Smooth muscle cell (in vitro differentiated cells): ENCODE results near the gene PAIP2B. TPM values are rescaled to one million over a fixed set of nuclear protein-coding genes. Genes with fewer than 3 reads are reported as not detected.

Source experiments
- DNase-seq: peaks from one replicate; lab custom pipeline; 2025; ENCODE audit not compliant: unreplicated experiment; lab: John Stamatoyannopoulos, UW
- H2AFZ ChIP-seq: fragments of 200-600 bp; sonication (generic); 2 replicates; pipeline ENCODE4 v1.6.0; 2016; ENCODE audit warnings: antibody characterized with exemption, low read depth, mild to moderate bottlenecking
- H3F3A ChIP-seq: fragments of 200-600 bp; sonication (generic); 2 replicates; pipeline ENCODE4 v1.6.0; 2017; ENCODE audit warnings: antibody characterized with exemption, low read depth
- H3K27ac ChIP-seq: fragments of 200-600 bp; sonication (generic); 2 replicates; pipeline ENCODE4 v1.5.1; 2016; ENCODE audit warnings: low read depth, mild to moderate bottlenecking
- H3K27me3 ChIP-seq: fragments of 200-600 bp; sonication (generic); 2 replicates; pipeline ENCODE4 v1.6.1; 2016; ENCODE audit warnings: low read depth, mild to moderate bottlenecking
- H3K36me3 ChIP-seq: fragments of 200-600 bp; sonication (generic); 2 replicates; pipeline ENCODE4 v1.5.1; 2016; ENCODE audit warnings: low read depth
- H3K4me1 ChIP-seq: fragments of 200-600 bp; sonication (generic); 2 replicates; pipeline ENCODE4 v1.5.1; 2016; ENCODE audit warnings: low read depth
- H3K4me2 ChIP-seq: fragments of 200-600 bp; sonication (generic); 2 replicates; pipeline ENCODE4 v1.6.0; 2016; ENCODE audit warnings: mild to moderate bottlenecking
- H3K4me3 ChIP-seq: fragments of 200-600 bp; sonication (generic); 2 replicates; pipeline ENCODE4 v1.5.1; 2016; ENCODE audit warnings: mild to moderate bottlenecking
- H3K79me2 ChIP-seq: fragments of 200-600 bp; sonication (generic); 2 replicates; pipeline ENCODE4 v1.6.0; 2016; ENCODE audit warnings: low read depth, mild to moderate bottlenecking
- H3K9ac ChIP-seq: fragments of 200-600 bp; sonication (generic); 2 replicates; pipeline ENCODE4 v1.6.0; 2016; ENCODE audit warnings: low read depth
- H3K9me3 ChIP-seq: fragments of 200-600 bp; sonication (generic); replicated peaks from 2 replicates; pipeline ENCODE4 v1.5.1; 2016; ENCODE audit warnings: low read depth
- H4K20me1 ChIP-seq: fragments of 200-600 bp; sonication (generic); 2 replicates; pipeline ENCODE4 v1.6.0; 2016; ENCODE audit warnings: low read depth
- WGBS: methylation state at CpG from one replicate; pipeline ENCODE4 v1.1.7; 2016; ENCODE audit warnings: low lambda C conversion rate; 5-methylcytosine and 5-hydroxymethylcytosine counted together
- polyA plus RNA-seq: library from polyadenylated mRNA; unstranded; fragments of >200 nt; fragmentation: Nextera tagmentation; extraction: Ambion mirVana; gene quantifications from 2 replicates; pipeline ENCODE4 v1.2.1, GENCODE V29; 2016
- total RNA-seq: library from RNA; depleted of rRNA; stranded (reverse); fragments of >200 nt; gene quantifications from 2 replicates; pipeline ENCODE4 v1.2.3, GENCODE V29; 2014
- TF ChIP-seq, protein P1 (sequence below): fragments of 200-600 bp; sonication (generic); IDR thresholded peaks from 2 replicates; pipeline ENCODE4 v1.5.1; 2017; ENCODE audit warnings: borderline replicate concordance, mild to moderate bottlenecking, antibody characterized with exemption; ENCODE audit not compliant: insufficient read depth, poor library complexity, severe bottlenecking

PAIP2B gene
- total and polyA plus RNA-seq, 2 experiments from 2014 or later: 1.2 to 2.4 TPM

DNA sequence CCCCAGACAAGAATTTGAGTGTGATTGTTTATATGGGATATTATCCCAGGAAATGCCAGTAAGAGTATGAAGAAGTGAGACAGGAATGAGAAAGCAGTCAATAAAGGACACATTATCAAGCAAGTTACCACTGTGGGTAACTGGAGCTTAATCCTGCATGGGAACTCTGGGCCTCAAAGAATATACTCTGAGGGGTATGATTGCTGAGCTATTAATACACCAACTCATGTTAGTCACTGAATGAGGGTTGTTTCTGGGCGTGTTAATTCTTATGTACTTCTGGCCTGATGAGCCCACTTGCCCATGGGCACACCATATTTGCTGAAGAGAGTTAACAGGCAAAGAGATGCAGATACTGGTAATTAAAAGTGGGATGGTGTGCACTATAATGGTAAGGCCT, 26.6 kb upstream of the PAIP2B start:
- Histone ChIP-seq H3K4me2 (no peak overlapping the region), H3K9ac (no peak overlapping the region), H3K27me3 (peaks cover 15% of the 10 kb centered on the region), H4K20me1 (no peaks in the 10 kb centered on the region), H2AFZ (no peak overlapping the region), H3K36me3 (no peaks in the 10 kb centered on the region), H3K79me2 (no peaks in the 10 kb centered on the region), H3K4me1 (no peaks in the 10 kb centered on the region), H3K9me3 (no peaks in the 10 kb centered on the region), H3F3A (no peaks in the 10 kb centered on the region), H3K27ac (no peak overlapping the region), H3K4me3 (no peak overlapping the region)
- TF ChIP-seq, protein P1, sequence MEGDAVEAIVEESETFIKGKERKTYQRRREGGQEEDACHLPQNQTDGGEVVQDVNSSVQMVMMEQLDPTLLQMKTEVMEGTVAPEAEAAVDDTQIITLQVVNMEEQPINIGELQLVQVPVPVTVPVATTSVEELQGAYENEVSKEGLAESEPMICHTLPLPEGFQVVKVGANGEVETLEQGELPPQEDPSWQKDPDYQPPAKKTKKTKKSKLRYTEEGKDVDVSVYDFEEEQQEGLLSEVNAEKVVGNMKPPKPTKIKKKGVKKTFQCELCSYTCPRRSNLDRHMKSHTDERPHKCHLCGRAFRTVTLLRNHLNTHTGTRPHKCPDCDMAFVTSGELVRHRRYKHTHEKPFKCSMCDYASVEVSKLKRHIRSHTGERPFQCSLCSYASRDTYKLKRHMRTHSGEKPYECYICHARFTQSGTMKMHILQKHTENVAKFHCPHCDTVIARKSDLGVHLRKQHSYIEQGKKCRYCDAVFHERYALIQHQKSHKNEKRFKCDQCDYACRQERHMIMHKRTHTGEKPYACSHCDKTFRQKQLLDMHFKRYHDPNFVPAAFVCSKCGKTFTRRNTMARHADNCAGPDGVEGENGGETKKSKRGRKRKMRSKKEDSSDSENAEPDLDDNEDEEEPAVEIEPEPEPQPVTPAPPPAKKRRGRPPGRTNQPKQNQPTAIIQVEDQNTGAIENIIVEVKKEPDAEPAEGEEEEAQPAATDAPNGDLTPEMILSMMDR: no peak
- WGBS: 76% methylated on average over 1 of the region's 1 CpG
- no peak for DNase-seq

DNA sequence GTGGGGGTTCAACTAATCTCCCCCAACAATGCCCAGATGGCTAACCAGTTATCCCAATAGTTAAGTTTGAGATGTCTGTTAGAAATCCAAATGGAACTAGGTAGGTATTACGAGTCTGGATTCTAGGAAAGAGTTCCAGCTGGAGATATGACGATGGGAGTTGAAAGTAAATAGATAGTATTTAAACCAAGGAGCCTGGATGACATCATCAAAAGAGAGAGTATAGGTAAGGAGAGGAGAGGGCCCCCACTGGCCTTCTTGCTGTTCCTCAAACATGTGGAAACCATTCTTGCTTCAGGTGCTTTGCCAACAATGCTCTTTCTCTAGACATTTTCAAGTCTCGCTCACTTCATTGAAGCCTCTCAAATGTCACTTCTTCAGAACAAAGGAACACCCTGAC, 26.0 kb upstream of the PAIP2B start:
- no peak overlapping the region for H3K4me3 ChIP-seq
- H4K20me1 ChIP-seq: no peaks in the 10 kb centered on the region
- no peaks in the 10 kb centered on the region for H3K79me2 ChIP-seq
- no peaks in the 10 kb centered on the region for H3F3A ChIP-seq
- TF ChIP-seq, protein P1: no peak
- no peaks in the 10 kb centered on the region for H3K4me1 ChIP-seq
- no peak overlapping the region for H3K27ac ChIP-seq
- H3K36me3 ChIP-seq: no peaks in the 10 kb centered on the region
- no peak overlapping the region for H3K4me2 ChIP-seq
- H3K9ac ChIP-seq: no peak overlapping the region
- WGBS: 85% methylated on average over 3 of the region's 3 CpGs
- no peaks in the 10 kb centered on the region for H3K9me3 ChIP-seq
- H3K27me3 ChIP-seq: peaks cover 8% of the 10 kb centered on the region
- no peak for DNase-seq
- H2AFZ ChIP-seq: no peak overlapping the region

DNA sequence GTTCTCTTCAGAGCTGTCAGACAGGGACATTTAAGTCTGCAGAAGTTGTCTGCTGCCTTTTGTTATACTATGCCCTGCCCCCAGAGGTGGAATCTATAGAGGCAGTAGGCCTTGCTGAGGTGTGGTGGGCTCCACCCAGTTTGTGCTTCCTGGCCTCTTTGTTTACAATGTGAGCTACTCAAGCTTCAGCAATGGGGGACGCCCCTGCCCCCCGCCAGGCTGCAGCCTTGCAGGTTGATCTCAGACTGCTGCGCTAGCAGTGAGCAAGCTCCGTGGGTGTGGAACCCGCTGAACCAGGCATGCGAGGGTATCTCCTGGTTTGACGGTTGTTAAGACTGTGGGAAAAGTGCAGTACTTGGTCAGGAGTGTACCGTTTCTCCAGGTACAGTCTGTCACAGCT, 24.0 kb upstream of the PAIP2B start:
- H3K36me3 ChIP-seq: no peaks in the 10 kb centered on the region
- H3K9me3 ChIP-seq: no peaks in the 10 kb centered on the region
- no peaks in the 10 kb centered on the region for H3K79me2 ChIP-seq
- H3K27me3 ChIP-seq: peaks cover 3% of the 10 kb centered on the region
- no peaks in the 10 kb centered on the region for H4K20me1 ChIP-seq
- WGBS: 88% methylated on average over 8 of the region's 8 CpGs
- no peak overlapping the region for H3K4me2 ChIP-seq
- H3K4me1 ChIP-seq: no peaks in the 10 kb centered on the region
- no peak for DNase-seq
- no peak overlapping the region for H3K4me3 ChIP-seq
- no peak overlapping the region for H3K9ac ChIP-seq
- TF ChIP-seq, protein P1: no peak
- H2AFZ ChIP-seq: no peak overlapping the region
- no peak overlapping the region for H3K27ac ChIP-seq
- no peaks in the 10 kb centered on the region for H3F3A ChIP-seq

DNA sequence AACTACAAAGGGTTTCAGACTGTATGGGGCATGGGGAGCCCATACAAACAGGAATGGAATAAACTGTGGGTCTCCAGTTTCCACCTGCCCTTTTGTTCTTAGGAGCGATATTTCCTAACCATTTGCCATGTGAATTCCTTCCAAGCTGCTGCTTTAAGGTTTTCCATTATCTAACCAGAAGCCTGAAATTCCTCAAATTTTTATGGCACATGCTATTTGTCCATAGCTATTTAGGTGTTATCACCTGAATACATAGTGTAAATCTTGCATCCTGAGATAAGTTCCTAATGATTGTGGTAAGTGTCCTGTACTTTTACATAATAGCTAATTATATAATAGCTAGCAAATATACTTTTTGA, 17.4 kb upstream of the PAIP2B start:
- H3F3A ChIP-seq: no peaks in the 10 kb centered on the region
- TF ChIP-seq, protein P1: no peak
- H3K4me3 ChIP-seq: no peak overlapping the region
- H3K4me2 ChIP-seq: no peak overlapping the region
- no peaks in the 10 kb centered on the region for H3K79me2 ChIP-seq
- no peak overlapping the region for H3K27ac ChIP-seq
- DNase-seq: no peak
- H3K4me1 ChIP-seq: no peaks in the 10 kb centered on the region
- H2AFZ ChIP-seq: no peak overlapping the region
- no peaks in the 10 kb centered on the region for H3K9me3 ChIP-seq
- 71% methylated on average over 1 of the region's 1 CpG for WGBS
- no peaks in the 10 kb centered on the region for H3K27me3 ChIP-seq
- no peaks in the 10 kb centered on the region for H4K20me1 ChIP-seq
- no peak overlapping the region for H3K9ac ChIP-seq
- no peaks in the 10 kb centered on the region for H3K36me3 ChIP-seq
